GM12874 (cell line): ENCODE results near the gene B3GNT3.

Experiments
- TF ChIP-seq, protein P1 (sequence below): IDR thresholded peaks from 2 replicates; pipeline ENCODE4 v1.5.1; 2011; ENCODE audit warnings: low read depth, mild to moderate bottlenecking, control low read depth, low read length, moderate library complexity; ENCODE audit not compliant: insufficient read depth

Gene B3GNT3

DNA sequence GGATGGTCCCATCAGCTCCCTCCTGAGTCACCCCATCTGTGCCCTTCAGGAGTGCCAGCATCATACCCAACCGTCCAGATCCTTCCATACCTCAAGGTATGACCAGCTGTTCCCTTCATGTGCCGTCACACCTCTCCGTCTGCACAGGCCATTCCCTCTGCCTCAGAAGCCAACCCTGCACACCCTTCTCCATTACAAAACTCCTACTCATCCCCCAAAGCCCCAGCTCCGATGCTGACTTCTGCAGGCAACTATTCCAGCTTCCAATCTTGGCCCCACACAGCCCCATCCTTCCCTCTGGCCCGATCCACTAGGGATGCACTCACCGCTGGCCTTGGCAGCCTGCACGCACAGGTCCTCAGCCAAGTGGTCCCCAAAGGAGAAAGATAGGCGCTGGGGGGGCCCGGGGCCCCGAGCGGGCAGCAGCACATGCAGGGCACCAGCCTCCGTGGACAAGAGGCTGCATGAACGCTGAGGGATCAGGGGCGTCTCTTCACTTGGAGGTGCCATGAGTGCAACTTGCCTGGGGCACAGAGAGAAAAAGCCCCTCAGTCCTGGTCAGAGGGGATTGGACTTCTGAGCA lies 49.1 kb downstream of the B3GNT3 start:
- TF ChIP-seq, protein P1, sequence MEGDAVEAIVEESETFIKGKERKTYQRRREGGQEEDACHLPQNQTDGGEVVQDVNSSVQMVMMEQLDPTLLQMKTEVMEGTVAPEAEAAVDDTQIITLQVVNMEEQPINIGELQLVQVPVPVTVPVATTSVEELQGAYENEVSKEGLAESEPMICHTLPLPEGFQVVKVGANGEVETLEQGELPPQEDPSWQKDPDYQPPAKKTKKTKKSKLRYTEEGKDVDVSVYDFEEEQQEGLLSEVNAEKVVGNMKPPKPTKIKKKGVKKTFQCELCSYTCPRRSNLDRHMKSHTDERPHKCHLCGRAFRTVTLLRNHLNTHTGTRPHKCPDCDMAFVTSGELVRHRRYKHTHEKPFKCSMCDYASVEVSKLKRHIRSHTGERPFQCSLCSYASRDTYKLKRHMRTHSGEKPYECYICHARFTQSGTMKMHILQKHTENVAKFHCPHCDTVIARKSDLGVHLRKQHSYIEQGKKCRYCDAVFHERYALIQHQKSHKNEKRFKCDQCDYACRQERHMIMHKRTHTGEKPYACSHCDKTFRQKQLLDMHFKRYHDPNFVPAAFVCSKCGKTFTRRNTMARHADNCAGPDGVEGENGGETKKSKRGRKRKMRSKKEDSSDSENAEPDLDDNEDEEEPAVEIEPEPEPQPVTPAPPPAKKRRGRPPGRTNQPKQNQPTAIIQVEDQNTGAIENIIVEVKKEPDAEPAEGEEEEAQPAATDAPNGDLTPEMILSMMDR, result no peak

DNA sequence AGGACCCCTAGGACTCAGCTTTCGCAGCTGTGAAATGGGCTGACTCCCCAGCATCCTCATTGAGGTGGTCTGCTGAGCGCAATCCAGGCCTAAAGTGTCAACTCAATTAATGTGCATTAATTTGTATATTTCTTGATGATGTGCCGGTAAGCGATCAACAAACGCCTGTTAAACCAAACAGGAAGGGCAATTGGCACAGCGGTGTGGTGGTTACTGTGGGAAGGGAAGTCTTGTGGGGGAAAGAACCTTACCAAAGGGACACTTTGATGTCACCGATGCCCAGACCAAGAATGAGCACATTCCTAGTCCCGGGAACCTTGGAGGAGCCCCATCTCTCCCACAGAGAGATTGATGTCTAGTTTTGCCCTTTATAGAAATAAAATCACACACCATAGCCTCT lies 51.2 kb downstream of the B3GNT3 start:
- TF ChIP-seq, protein P1, result no peak

DNA sequence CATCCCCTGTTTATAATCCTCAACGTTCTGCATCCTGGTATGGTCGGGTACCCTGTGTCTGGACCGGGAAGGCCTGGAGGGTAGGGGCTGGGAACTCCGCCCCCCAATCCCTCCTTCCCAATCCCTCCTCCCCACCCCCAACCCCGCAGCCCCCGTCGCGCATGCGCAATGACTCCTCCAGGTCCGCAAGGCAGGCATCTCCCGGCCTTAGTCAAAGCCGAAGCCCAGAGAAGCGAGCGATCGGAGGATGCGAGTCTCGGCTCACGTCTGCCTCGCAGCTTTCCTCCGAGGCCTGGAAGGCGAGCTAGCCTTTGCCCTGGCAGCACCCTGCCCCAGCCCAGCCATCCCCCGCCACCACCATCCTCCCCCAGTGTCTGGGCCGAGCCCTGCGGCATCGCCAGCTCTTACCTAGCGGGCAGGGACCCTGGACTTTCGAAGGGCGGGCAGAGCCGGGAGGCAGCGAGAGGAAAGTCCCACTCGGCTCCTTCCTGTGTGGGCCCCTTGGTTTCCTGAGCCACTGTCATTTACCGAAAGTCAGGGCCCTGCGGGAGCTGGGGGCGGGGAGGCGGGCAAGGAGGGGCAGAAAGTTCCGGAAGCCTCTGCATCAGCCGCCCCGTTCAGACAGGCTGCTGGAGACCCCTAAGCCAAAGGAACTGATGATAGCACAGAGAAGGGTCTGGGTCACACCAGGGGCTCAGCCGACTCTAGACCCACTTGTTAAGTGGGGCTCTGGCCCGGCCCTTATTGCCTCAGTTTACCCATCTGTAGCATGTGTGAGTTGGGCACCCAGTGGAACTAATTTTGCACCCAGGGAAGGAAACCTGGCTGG lies 52.8 kb downstream of the B3GNT3 start, which contains the start of gene JAK3:
Gene JAK3, minus strand, starts transcription at position 445 of the 829 bp plus-strand sequence. CDS start 3,565 bp downstream, outside the sequence.
- TF ChIP-seq, protein P1, result no peak

DNA sequence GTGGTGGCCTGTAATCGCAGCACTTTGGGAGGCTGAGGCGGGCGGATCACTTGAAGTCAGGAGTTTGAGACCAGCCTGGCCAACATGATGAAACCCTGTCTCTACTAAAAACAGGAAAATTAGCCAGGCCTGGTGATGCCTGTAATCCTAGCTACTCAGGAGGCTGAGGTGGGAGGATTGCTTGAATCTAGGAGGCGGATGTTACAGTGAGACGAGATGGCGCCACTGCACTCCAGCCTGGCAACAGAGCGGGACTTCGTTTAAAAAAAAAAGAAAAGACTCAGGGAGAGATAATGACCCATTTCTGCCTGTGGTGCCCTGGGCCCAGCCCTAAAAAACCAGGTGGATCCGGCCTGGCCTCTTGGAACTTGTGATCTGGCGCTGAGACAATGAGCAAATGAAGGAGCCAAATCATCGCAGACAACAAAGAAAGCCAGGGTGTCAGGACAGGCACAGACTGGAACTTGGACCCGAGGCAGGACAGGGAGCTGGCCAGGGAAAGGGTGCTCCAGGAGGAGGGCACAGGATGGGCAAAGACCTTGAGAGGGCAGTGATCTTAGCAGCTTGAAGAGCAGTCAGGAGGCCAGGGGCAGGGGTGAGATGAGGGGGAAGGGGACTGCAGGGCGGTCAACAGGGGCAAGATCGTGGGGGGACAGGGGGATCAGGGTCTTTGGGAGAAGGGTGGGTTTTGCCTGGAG lies 53.8 kb downstream of the B3GNT3 start:
- TF ChIP-seq, protein P1, result no peak

DNA sequence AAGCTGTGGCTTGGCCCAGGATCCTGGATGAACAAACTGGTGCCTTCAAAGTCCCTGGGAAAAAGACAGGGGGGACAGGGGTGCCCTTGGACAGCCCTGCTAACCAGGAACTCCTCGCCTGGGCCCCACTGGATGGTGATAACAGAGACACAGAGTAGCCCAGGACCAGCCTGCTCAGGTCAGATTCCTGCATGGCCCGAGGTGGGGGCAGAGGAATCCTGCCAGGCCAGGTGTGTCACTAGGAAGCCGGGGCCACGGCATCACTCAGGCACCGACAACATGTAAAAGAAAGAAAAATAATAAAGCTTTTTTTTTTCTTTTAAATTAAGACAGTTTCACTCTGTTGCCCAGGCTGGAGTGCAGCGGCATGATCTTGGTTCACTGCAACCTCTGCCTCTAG lies 59.1 kb downstream of the B3GNT3 start:
- TF ChIP-seq, protein P1, result no peak

DNA sequence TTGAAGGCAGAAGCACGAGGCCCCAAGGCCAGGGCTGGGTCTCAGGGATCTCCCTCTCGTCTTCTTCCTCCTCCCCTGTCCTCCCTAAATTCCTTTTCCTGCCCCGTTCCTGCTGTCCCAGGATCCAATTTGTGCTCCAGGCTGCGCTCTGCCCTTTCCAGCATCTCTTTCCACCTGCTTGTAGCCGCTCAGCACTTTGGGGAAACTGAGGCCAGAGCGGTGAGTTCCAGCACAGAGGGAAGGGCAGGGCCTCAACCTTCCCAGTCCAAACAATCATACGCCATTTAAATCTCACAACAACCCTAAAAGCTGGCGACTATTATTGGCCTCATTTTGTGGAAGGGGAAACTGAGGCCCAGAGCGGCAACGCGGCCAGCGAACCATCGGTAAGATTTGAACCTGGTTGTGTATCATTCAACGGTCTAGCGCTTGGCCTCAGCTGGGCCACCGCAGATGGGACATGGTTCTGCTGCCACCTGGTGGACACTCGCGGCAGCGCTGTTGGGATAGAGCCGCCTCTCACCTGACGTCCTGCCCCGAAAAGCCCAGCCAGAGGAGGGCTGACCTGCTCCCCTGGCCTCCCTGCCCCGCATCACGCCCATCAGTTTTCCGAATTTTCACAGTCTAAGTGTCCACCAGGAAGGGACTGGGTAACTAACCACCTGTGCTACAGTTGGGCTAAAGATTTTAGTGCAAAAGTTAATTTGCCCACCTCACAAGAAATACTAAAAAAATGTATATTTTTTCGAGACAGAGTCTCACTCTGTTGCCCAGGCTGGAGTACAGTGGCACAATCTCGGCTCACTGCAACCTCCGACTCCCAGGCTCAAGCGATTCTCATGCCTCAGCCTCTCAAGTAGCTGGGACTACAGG lies 60.6 kb downstream of the B3GNT3 start:
- TF ChIP-seq, protein P1, result peak; percentile 99
